ENCODE results near the gene GAS2.

GAS2 gene

GRCh38 chr11:22730319-22730718 lies 63.9 kb downstream of the GAS2 start:
- no peak for DNase-seq

GRCh38 chr11:22732588-22732987 lies 66.2 kb downstream of the GAS2 start:
- no peak for DNase-seq

GRCh38 chr11:22733475-22734248 lies 67.3 kb downstream of the GAS2 start:
- no peak for DNase-seq

- no peak for DNase-seq
These were observed 68.4 kb downstream of the GAS2 start for GRCh38 chr11:22734628-22735345.

GRCh38 chr11:22742157-22742613 lies 75.8 kb downstream of the GAS2 start:
- DNase-seq, result no peak

- DNase-seq, result no peak
These were observed 83.1 kb downstream of the GAS2 start for GRCh38 chr11:22749536-22749935.

- DNase-seq, result no peak
These were observed 86.5 kb downstream of the GAS2 start for GRCh38 chr11:22752908-22753310.

GRCh38 chr11:22753416-22753815 lies 87.0 kb downstream of the GAS2 start:
- no peak for DNase-seq

- no peak for DNase-seq
These were observed 94.7 kb downstream of the GAS2 start for GRCh38 chr11:22761066-22761465.

- DNase-seq, result no peak
These were observed 96.8 kb downstream of the GAS2 start for GRCh38 chr11:22763166-22763565.

GRCh38 chr11:22764735-22765134 lies 98.3 kb downstream of the GAS2 start:
- no peak for DNase-seq

GRCh38 chr11:22768281-22768680 lies 101.9 kb downstream of the GAS2 start:
- no peak for DNase-seq

GRCh38 chr11:22769081-22769480 lies 102.7 kb downstream of the GAS2 start:
- DNase-seq, result no peak

GRCh38 chr11:22774716-22775115 lies 108.3 kb downstream of the GAS2 start:
- DNase-seq, result no peak

GRCh38 chr11:22775248-22775647 lies 108.8 kb downstream of the GAS2 start:
- DNase-seq, result no peak

GRCh38 chr11:22778642-22779041 lies 112.2 kb downstream of the GAS2 start:
- DNase-seq, result no peak

- no peak for DNase-seq
These were observed 113.4 kb downstream of the GAS2 start for GRCh38 chr11:22779850-22780249.

GRCh38 chr11:22780952-22781593 lies 114.7 kb downstream of the GAS2 start:
- no peak for DNase-seq

- DNase-seq, result no peak
These were observed 118.8 kb downstream of the GAS2 start for GRCh38 chr11:22785251-22785650.

- DNase-seq, result no peak
These were observed 120.1 kb downstream of the GAS2 start for GRCh38 chr11:22786475-22786874.

GRCh38 chr11:22787055-22787454 lies 120.6 kb downstream of the GAS2 start:
- DNase-seq, result no peak

GRCh38 chr11:22787551-22788162 lies 121.2 kb downstream of the GAS2 start:
- DNase-seq, result no peak

GRCh38 chr11:22792497-22792896 lies 126.1 kb downstream of the GAS2 start:
- no peak for DNase-seq

All from SIG-M5 (cell line).